GM21717 (cell line): ENCODE results near the gene NRXN3.
"Not testable (repeated sequence)": the region's sequence is repeated elsewhere in the genome, so short reads cannot be mapped to it uniquely, and the experiment has no call there.

Experiments
- ATAC-seq: cut with Tn5 transposase; IDR thresholded peaks from one replicate; pipeline ENCODE4 v1.9.1; 2021; ENCODE audit warnings: mild to moderate bottlenecking, moderate library complexity; ENCODE audit not compliant: unreplicated experiment

The NRXN3 gene

DNA sequence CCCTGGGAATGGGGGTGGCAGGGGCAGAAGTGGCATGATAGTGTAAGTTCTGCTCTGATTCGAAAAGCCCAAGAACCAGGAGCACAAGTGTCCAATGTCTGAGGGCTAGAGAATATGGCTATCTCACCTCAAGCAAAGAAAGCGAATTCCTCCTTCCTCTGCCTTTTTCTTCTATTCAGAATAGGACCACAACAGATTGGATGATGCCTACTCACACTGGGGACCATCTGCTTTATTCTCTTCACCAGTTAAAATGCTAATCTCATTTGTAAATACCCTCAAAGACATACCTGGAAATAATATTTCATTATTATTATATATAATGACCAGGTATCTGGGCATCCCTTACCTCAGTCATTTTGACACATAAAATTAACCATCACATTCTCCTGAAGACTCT lies 808.7 kb downstream of the NRXN3 start:
- no peak for ATAC-seq

DNA sequence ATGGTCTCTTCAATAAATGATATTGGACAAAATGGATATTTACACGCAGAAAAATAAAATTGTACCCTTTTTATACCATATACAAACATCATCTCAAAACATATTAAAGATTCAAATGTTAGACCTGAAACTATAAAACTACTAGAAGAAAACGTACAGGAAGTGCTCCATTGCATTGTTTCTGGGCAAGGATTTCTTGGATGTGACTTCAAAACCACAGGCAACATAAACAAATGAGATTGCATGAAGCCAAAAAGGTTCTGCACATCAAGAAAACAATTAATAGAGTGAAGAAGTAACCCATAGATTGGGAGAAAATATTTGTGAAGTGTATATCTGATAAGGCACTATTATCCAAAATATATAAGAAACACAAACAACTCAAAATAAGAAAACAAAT lies 812.4 kb downstream of the NRXN3 start:
- ATAC-seq: no peak

GRCh38 chr14:78983126-78983525 lies 813.0 kb downstream of the NRXN3 start:
- no peak for ATAC-seq

GRCh38 chr14:78985668-78986381 lies 815.7 kb downstream of the NRXN3 start:
- ATAC-seq: no peak

DNA sequence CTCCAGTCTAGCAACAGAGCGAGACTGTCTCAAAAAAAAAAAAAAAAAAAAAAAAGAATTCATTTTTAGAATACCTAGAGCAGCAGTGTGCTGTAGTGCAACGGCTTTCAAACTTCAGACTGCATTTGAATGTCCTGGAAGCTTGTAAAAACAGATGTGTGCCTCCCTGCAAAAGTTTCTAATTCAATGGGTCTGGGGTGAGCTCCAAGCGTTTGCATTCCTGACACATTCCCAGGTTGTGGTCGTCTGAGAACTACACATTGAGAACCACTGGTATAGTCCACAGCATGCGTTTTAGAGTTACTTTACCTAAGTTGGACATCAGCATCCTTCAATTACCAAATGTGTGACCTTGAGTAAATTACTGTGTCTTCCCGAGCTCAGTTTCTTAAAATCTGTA lies 816.8 kb downstream of the NRXN3 start:
- ATAC-seq: no peak

DNA sequence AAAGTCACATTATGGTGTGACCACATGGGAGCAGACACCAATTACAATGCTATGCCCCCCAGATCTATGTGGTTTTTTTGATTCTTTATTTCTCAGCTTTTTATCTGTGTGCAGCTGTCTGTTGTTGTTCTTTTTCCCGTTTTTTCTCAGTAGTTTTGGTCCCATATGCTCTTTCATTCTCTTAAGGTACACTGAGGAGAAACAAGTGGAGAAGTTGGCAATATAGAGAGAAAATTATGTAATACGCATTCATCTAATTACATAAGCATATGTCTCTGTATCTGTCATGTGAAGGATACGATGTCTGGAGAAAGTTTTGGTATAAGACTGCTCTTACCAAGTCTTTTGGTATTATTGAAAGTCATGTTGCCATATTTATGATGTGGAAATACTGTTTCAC lies 819.0 kb downstream of the NRXN3 start:
- ATAC-seq: no peak

DNA sequence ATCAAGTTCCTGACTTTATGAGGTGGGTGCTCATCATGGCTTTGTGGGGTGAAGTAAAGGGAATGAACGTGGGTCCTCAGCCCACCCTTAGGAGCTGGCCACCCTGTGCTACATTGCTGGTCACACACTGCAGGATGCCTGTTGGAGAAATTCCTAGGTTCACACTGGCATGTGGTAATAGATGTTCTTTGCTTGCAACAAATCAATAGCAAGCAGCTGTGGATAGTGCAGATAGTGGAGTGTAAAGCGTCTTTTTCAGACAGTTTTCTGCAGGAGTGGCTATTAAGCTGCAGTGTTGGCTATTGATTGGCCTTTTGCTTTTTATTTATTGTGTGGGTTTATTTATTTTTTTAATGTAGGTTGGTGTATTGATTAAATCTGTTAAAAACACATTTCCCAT lies 822.7 kb downstream of the NRXN3 start:
- ATAC-seq: no peak

GRCh38 chr14:78997811-78998210 lies 827.6 kb downstream of the NRXN3 start:
- no peak for ATAC-seq

- ATAC-seq: no peak
Observed at GRCh38 chr14:79009286-79009685, 839.1 kb downstream of the NRXN3 start.

- no peak for ATAC-seq
Observed at GRCh38 chr14:79011091-79011919, 841.1 kb downstream of the NRXN3 start.

- ATAC-seq: no peak
Observed at GRCh38 chr14:79011920-79012204, 841.7 kb downstream of the NRXN3 start.

GRCh38 chr14:79016828-79017505 lies 846.8 kb downstream of the NRXN3 start:
- ATAC-seq: no peak

DNA sequence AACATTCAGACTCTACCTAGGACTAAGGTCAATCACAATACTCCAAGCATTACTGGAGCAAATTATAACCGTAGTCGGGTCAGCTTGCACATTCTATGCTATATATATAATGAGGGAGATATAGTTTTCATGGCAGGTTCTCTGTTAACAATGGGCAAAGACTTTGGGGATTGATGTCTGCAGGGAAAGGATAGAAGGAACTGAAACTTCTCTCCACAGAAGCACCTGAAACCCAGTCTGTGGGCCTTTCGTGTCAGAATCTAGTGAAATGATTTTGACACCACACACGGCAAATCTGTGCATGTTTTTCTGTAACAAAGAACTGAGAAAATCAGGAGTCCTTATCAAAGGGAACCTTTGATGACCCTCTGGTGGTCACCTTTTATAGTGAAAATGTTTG lies 847.4 kb downstream of the NRXN3 start:
- no peak for ATAC-seq

DNA sequence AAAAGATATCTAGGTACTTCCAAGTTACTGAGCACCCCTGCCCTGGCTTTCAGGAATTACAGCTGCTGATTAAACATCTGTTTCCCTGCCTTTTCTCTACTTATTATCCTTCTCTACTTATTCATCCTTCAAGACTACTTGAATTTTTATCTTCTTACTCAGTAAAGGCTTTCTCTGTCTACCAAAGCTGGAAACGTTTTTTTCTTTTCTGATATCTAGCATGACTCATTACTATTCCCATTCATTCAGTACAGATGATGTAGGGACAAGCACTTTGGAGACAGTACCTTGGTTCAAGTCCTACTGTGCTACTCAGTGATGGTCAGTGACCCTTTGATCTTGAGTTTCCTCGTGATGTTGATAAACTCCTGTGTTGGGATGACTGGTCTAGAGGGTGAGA lies 848.7 kb downstream of the NRXN3 start:
- ATAC-seq: no peak

- not testable (repeated sequence) for ATAC-seq
Observed at GRCh38 chr14:79019898-79020297, 849.7 kb downstream of the NRXN3 start.

GRCh38 chr14:79021766-79022165 lies 851.6 kb downstream of the NRXN3 start:
- ATAC-seq: no peak

DNA sequence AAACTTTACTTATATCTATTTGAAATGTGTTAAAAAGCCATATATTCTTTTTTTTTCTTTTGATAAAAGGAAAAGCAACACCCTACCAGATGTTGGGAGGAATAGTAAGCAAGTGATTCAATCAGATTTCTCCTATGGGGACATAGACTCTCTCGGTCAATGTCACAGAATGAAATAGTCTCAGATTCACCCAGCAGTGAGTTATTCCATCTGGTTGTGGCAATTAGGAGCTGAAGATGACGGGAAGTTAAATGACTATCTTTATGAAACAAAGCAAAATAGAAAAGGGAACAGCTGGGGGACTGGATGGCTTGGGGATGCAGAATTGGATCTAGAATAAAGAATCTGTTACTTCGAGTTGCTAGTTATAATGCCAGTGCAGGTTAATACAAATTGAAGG lies 857.0 kb downstream of the NRXN3 start:
- ATAC-seq: no peak

DNA sequence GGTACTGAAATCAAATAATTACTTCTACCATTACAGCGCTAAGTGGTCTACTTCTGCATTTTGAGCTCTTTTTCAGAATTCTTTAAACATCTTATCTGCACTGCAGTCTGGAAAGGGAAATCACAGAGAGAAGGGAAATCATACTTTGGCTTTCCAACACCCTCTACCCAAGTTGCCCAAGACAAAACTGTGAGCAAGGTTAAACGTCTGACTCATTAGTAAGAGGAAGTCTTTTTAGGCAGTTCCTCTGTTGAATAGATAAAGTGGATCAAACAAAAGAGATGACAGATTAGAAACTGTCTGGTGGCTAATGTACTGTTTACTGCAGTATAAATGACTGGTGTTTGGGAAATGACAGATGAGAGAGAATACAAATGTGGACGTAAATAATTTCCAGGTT lies 858.1 kb downstream of the NRXN3 start:
- no peak for ATAC-seq

DNA sequence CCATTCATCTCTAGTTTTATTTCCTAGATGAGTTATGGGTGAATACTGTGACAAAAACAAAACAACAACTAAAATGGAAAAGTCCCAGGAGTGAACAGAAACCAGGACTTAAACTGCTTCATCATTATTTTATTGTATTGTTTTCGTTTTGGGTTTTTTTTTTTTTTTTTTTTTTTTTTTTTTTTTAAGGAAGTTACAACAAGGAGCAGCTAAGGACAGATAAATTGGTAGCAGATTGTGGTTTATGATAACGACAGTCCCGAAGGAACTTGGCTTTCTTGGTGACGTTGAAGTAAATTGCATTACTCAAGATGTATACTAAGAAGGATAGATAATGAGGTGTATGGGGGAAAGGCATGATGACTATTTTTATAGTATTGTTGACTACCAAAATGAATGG lies 866.3 kb downstream of the NRXN3 start:
- no peak for ATAC-seq

- ATAC-seq: no peak
Observed at GRCh38 chr14:79037106-79037505, 866.9 kb downstream of the NRXN3 start.

GRCh38 chr14:79037593-79037992 lies 867.4 kb downstream of the NRXN3 start:
- ATAC-seq: no peak

- no peak for ATAC-seq
Observed at GRCh38 chr14:79040790-79041189, 870.6 kb downstream of the NRXN3 start.
